Fibroblast of gingiva (primary cell): ENCODE results near the gene TPCN2.

Experiments used
- DNase-seq: peaks from one replicate; pipeline ENCODE4 v3.0.0-alpha.2; 2011; ENCODE audit warnings: low read depth

The TPCN2 gene

DNA sequence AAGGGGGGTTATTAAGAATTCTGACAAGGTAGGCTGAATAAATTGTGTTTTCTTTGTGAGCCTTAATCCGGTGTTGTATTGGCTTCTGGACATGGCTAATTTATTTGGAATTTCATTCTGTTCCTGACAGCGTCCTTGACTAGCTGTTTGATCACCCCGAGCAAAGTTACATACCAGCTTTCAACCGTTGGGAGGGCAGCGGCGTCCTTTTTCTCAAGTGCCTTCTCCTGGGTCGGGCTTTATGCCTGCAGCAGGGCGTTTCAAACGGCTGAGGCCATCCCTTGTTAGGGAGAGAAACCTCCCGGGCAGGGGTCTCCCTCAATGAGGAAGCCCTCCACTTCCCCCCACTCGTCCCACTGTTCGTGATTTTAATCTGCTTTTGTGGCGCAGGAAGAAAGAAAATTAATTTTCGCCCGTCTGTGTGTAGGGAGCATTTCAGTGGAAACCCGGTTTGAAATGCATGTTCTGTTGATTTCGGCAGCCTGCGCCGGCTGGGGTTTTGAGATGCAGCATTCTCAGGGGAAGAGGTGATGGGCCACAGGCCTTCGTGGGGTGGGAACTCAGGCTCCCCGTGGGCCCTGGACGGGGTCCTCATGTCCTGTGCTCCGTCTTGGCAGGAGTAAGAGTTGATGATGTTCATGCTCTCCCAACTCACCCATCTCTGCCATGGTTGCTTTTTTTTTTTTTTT is 104.1 kb downstream of the TPCN2 start:
- no peak for DNase-seq

DNA sequence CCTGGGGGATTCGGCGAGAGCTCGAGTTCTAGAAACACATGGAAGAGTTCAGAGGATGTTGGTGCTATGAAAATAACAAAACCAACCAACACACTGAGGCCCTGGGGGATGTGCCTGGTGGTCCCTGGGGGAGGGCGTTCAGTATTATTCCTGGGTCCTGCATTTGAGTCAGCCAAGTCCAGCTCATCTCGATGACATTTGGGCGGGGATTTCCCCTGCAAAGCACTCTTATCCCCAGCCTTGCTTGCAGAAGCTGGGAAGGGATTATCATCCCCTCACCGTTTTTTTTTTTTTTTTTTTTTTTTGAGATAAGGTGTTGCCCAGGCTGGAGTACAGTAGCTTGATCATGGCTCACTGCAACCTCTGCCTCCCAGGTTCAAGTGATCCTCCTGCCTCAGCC is 104.9 kb downstream of the TPCN2 start:
- no peak for DNase-seq

DNA sequence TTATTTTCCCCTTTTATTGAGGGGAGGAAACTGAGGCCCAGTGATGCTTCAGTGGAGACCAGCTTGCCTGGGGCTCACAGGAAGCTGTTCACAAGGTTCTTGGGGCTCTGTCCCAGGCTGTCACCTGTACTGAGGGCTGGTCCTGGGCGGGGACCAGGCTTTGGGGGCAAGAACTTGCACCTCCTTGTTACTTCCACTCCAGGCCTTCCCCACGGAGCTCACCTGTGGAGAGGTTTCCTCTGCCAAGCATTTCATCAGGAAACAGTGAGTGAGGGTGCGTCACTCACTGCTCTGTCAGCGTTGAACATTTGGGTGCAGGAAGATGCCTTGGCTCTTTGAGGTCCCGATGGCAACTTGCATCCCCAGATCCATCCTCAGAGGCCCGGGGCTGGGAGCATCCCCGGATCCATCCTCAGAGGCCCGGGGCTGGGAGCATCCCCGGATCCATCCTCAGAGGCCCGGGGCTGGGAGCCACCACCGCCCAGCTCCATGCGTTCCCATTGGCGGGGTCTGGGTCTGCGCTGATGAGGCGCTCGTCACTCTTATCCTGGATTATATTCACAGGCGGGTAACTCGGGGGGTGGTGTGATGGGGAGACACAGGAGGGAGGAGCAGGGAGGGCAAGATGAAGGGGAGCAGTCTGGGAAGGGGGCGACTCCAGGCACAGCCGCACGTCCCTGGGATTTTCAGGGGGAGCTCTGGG is 105.6 kb downstream of the TPCN2 start:
- DNase-seq, result no peak

DNA sequence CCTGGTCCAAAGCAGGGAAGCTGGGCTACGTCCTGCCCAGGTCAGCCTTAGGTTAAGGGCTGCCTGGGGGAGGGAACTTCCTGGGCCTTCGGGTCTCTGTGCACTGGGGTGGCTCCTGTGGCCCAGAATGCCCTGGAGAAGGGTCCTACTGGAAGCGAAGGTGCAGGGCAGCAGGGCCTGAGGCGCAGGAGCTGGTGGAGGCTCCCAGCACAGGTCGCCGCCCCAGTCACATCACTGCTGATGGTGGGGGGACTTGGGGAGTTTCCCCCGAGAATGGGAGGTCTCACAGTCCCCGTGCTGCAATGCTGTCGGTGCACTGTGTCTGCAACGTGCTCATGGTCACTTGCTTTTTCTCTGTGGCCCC is 106.2 kb downstream of the TPCN2 start:
- no peak for DNase-seq

DNA sequence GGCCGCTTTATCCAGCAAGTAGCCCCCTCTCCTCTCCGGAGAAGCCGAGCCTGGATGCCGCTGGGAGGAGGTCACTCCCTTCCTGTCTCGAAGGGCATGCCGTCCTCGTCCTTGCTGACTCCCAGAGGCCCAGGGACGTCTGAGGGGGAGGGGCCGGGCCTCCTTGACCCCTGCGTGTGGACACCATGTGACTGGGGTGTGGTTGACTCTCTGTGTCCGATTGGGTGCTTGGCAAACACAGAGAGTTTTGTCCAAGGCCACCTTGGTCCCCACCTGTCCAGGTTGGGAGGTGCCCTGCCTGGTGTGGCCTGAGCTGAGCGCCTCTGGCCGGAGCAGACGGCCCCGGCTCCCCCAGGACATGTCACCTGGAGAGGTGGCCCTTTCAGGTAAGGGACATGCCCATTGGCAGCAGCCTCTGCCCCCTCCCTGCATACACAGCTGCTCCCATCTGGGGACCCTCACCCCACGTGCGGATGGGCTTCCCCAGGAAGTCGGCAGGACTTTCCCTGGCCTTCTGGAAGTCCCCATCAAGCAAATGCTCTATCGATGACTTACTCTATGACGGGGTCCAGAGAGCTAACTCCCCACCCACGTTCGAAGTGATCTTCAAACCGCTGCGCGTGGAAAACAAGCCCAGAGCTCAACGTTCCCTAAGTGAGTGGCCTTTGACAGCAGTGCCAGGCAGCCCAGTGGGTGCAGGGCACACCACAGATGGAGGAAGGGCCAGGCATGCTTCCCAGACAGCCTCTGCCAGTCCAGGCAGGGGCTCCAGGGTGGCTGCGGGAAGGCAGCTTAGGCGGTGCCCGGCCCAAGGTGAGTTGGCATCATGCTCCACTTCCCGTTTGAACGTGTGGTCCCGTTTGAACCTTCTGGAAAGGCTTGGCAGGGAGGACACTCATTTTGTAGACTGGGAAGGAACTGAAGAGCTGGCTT is 106.8 kb downstream of the TPCN2 start, which contains the start of gene SMIM38:
Gene SMIM38, plus strand, starts transcription at position 634 of the 933 bp plus-strand sequence. CDS start 1,912 bp downstream, outside the sequence.
- DNase-seq, result no peak

DNA sequence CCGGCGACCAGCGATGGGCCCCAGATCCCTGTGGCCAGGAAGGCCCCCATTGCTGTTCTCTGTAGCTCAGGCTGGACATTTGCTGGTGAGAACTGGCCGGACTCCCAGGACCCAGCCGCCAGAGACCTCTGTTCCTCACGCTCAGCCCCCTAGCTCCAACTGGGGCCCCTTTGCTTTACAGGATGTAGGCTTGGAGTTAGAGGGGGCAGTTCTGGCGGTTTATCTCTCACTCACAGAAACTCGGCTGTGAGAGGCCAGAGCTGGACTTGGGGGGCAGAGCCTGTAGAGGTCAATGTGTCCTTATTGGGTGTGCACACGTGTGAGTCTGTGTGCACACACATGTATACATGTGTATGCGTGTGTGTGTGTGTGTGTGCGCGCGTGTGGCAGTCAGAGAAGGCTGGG is 107.5 kb downstream of the TPCN2 start:
- DNase-seq, result no peak

DNA sequence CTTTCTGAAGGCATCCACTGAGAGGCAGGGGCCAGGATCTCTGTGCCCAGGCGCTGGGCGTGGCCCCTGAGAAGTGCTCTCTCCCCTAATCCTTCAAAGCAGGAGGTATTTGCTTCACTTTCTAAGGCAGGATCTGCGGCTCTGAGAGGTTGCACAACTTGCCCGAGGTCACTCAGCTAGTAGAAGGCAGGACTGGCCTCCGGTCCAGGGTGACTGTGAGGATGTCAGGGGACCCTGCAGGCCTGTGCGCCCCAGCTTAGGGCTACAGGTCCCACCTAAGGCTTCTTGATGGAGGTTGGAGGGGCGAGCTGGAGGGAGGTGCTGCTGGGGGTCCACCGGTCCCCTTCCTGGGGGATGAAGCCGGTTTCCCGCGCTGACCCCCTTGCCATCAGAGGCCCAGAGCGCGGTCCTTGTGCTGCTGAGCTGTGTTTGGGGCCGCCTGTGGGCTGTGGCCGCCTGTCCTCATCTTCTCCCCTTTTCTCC is 108.0 kb downstream of the TPCN2 start:
- DNase-seq, result no peak

DNA sequence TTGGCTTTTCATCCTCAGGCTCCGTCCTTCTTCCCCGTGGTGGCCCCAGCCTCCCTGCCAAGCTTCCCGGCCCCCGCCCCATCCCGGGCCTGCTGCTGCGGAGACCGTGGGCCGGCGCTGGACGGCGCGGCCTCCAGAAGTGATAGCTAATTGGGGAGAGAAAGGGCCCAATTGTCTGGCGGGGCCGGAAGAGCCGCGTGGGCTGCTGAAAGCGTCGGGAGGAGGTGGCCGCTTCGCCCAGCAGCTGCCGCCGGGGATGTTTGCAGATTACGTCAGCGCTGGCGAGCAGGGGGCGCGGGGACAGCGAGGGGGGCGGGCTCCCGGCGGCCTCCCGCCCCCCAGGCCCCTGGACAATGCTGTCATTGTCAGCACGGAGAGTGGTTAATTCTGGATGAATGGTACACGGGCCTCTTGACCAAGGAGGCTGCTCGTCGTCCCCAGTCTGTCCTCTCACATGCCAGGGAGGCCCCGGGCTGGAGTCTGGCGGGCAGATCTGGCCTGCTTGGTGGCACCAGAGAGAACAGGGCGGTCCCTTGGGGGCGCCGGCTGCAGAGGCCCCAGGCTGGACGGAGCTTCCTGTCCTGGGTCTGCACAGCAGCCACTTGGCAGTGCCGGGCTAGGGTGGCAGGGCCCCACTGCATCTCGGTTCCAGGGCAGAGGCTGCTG is 108.6 kb downstream of the TPCN2 start:
- DNase-seq, result peak; percentile 10

DNA sequence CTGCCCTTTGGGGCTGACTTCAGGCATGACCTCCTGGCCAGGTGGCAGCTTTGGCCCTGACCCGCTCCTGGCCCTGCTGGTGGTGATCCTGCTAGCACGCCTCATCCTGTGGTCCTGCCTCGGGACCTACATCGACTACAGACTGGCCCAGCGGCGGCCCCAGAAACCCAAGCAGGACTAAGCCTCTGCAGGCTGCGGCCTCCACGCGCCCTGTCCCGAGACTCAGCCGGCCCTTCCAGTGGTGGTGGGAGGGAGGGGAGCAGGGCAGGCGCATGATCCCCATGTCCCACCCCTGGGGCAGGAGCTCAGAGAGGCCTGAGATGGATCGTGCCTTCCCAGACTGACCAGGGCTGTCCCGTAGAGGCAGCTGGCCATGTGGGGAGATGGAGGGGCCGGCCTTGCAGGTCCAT is 109.1 kb downstream of the TPCN2 start:
- DNase-seq, result no peak

DNA sequence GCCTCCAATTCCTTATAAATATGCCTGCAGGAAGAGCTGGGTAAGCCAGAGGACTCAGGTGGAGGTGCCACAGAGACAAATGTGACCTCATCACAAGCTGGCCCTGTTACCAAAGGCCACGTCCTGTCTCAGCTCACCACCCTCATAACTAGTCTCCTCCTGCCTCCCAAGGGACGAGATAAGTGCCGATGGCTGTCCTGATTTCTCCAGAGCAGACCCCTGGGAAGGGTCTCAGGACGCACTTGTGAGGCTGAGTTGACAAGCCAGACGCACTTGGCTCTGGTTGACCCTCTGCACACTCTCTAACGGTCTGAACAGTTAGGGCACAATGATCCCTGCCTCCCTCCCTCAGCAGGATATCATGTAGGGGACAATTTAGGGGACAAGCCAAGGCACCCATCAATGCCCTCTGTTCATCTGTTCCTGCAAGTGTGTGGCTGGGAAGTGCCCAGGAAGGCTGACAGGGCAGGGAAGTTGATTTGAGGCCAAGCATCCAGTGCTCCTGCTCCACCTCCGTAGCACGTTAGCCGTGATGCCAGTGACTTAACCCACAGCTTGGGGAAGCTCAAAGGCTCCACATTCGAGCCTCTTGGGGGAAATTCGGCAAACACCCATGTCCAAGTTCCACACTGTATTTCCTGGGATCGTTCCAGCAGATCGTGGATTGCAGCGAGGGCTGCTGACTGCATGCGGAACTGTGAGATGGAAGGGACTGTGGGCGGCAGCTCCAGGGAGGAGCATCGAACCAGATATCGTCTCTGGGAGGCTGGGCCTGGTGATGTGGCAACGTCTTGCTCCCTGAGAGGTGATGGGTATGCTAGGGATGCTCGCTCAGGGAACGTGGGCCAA is 109.8 kb downstream of the TPCN2 start:
- DNase-seq, result no peak

DNA sequence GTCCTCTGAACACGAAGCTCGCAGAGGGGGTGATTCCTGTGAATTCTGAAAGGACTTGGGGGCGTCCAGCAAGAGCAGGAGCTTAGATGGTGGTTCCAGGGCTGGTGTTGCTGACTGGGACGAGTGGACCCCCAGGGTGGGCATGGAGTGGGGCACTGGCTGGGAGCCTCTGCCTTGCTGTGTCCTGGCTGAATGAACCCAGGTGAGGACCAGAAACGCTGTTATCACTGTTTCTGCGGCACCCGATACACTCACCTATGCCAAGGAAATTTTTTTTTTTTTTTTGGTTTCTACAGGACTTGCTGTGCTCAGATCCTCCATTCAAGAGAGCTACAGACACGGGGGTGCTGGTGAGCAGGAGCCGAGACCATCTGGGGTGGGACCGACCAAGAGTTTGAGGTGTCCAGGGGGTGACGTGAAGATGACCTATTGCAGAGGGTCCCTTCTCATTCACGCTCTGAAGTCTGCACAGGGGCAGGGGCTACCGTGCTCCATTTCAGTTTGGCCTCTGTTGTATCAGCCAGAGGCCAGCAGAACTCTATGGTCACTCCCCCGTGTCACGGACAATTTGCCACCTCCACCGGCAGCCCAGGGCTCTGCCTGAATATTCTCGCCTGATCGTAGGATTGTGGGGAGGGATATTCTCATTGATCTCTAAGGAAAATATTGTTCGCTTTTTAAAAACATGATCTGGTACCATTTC is 110.6 kb downstream of the TPCN2 start:
- no peak for DNase-seq

DNA sequence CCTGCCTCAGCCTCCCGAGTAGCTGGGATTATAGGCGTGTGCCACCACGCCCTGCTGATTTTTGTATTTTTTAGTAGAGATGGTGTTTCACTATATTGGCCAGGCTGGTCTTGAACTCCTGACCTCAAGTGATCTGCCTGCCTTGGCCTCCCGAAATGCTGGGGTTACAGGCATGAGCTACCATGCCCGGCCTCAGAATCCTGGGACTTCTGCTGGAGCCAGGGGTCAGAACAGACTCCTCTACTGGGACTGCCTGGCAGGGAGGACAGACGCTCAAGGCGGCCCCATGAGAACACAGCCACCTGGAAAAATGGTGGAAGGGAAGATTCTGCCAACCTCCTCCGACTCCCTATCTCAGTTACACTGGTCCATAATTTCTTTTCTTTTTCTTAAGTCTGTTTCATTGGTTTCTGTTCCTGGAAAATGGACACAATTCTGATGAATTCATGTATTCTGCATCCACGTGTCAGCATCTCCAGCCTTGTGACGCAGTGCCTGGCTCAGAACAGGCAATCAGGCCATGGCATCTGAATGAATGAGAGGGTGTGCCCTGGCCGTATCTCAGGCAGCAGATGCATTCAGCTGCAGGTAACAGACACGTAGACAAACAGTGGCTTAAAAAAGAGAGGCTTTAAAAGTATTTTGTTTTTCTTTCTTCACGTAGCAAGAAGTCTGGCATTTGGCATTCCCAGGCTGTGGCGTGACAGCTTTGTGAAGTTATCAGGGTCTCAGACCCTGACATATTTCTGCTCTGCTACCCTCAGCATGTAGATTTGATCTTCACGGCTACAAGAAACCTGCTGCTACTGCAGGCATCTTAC is 111.8 kb downstream of the TPCN2 start:
- DNase-seq, result no peak

DNA sequence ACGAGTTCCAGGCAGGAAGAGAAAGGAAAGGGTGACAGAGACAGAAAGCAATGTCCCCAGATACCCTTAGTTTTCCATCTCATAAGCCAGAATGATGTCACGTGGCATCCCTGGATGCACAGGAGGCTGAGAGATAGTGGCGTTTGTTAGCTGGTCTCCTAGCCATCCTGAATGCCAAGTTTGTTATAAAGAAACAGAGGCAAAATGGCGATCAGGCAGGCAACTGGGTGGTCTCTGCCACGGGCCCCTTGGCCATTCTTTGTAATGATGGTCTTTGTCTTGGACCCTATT is 112.3 kb downstream of the TPCN2 start:
- no peak for DNase-seq

DNA sequence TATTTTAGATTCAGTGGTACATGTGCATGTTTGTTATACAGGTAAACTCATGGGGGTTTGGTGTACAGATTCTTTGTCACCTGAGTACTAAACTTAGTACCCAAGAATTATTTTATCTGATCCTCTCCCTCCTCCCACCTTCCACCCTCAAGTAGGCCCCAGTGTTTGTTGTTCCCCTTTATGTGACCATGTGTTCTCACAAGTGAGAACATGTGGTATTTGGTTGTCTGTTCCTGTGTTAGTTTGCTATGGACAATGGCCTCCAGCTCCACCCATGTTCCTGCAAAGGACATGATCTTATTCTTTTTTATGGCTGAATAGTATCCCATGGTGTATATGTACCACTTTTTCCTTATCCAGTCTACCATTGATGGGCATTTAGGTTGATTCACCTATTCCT is 113.8 kb downstream of the TPCN2 start:
- DNase-seq, result no peak

DNA sequence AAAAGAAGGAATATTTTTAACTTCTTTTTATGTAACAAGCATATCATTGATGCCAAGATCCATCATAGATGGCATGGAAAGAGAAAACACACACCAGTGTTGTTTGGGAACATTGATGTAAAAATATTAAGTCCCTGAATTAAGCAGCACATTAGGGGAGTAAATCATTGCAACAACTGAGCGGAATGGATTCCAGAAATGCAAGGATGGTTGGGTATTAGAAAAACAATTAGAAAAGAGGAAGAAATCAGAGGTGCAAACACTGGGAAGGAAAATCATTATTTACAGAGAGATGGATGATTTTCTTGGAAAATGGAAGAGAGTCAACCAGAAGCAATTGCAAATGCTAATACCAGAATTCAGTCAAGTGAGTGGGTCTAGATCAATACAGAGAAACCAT is 115.1 kb downstream of the TPCN2 start:
- no peak for DNase-seq

DNA sequence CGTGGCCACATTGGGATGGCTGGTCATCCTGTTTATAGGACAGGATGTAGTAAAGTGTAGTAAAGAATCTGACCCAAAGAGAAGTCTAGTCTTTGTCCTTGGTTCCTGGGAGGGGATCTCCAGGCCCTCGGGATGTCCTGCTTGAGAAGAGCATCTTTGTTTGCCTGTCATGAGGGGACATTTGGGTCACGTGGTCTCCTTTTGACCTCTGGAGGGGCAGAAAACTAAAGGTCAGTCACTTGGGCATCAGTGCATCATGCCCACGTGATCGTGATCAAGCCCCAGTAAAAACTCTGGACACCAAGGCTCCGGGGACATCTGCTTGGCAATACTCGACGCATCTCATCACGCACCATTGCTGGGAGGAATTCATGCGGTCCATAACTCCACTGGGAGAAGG is 116.1 kb downstream of the TPCN2 start:
- no peak for DNase-seq

DNA sequence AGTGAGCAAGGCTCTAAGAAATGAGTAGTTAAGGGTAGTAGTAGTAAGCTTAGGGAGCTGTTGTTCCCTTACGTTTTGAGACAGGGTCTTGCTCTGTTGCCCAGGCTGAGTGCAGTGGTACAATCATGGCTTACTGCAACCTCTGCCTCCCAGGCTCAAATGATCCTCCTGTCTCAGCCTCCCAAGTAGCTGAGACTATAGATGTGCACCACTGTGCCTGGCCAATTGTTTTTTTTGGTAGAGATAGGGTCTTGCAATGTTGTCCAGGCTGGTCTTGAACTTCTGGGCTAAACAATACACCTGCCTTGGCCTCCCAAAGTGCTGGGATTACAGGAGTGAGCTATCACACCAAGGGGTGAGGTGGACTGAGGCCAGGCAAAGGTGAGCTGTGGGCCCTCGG is 117.0 kb downstream of the TPCN2 start:
- no peak for DNase-seq

DNA sequence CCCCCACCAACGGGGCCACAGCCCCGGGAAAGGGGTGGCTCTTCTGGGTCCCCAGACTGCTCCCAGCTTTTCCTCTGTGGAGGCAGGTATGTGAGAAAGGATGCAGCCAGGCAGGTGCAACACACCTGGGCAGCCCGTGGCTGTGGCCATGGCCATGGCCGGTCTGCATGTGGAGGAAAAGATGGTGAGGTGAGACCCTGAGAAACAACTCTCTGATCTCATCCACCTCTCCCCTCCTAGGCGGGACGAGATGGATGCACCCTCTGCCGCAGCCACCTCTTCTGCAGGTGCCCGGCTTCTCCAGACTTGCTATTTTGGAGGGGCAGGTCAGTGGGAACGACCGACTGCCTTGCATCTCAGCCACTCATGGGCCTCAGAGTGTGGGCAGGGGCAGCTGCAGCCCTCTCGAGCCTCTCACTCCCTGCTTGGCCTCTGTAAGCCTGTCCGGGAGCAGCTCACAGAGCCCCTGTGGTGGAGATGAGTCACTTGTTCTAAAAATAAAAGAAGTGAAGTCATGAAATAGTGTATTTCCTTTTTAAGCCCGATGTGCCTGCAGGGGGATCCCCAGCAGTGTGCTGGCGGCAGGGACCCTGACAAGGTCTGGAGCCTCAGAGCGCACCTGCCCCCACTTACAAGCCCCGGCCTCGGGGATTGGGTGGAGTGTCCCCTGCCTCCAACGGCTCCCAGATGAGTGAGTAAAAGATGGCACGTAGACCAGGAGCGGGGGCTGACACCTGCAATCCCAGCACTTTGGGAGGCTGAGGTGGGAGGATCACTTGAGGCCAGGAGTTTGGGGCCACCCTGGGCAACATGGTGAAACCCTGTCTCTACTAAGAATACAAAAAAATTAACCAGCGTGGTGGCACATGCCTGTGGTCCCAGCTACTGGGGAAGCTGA is 117.7 kb downstream of the TPCN2 start:
- DNase-seq, result peak; percentile 45
